Panc1 (cell line): ENCODE measurements around the gene GSC2. TPM values are rescaled to one million over a fixed set of nuclear protein-coding genes. Genes with fewer than 3 reads are reported as not detected.

Experiments used
- ATAC-seq: fragments of 200-7000 bp; cut with Tn5 transposase; 2 replicates; pipeline ENCODE4 v1.9.1; 2020; ENCODE audit warnings: mild to moderate bottlenecking, moderate library complexity
- BruUV-seq: library from RNA; stranded (reverse); fragments of 400-500 nt; replicated peaks from 2 replicates; lab custom pipeline; 2021; lab: Mats Ljungman, UMichigan
- CTCF ChIA-PET: fragments of 300-600 bp; sonication (Branson Sonifier 250); formaldehyde crosslinking; loops from one replicate; lab custom pipeline; 2022; ENCODE audit warnings: antibody characterized with exemption; lab: Charles Lee
- POLR2A ChIA-PET: fragments of 300-600 bp; sonication (Branson Sonifier 250); formaldehyde crosslinking; loops from one replicate; lab custom pipeline; 2022; ENCODE audit warnings: antibody characterized with exemption; lab: Charles Lee
- DNase-seq: peaks from one replicate; pipeline ENCODE4 v3.0.0-alpha.2; 2010; ENCODE audit warnings: low read depth, low spot score
- H3K27ac ChIP-seq: 2 replicates; pipeline ENCODE4 v1.5.1; 2011; ENCODE audit warnings: mild to moderate bottlenecking, low read length, inconsistent platforms
- H3K27me3 ChIP-seq: fragments of 200-500 bp; sonication (Bioruptor generic); 2 replicates; pipeline ENCODE4 v1.6.0; 2014; ENCODE audit warnings: low read length, inconsistent platforms; ENCODE audit not compliant: control insufficient read depth, insufficient read depth
- H3K36me3 ChIP-seq: fragments of 200-500 bp; sonication (Bioruptor generic); 2 replicates; pipeline ENCODE4 v1.5.1; 2014; ENCODE audit warnings: inconsistent platforms, mild to moderate bottlenecking, low read length, moderate library complexity; ENCODE audit not compliant: control insufficient read depth, insufficient read depth
- H3K4me1 ChIP-seq: 2 replicates; pipeline ENCODE4 v1.5.1; 2011; ENCODE audit warnings: inconsistent platforms, mild to moderate bottlenecking, low read length, moderate library complexity; ENCODE audit not compliant: control insufficient read depth, insufficient read depth
- H3K4me3 ChIP-seq, 2 experiments: 2 replicates each; pipeline ENCODE4 v1.5.1; 2011 to 2012; ENCODE audit warnings: low read depth in 2 of 2, low read length in 2 of 2, mild to moderate bottlenecking in 2 of 2, inconsistent platforms in 1 of 2, moderate library complexity in 1 of 2
- H3K9me3 ChIP-seq: fragments of 200-500 bp; sonication (Bioruptor generic); 2 replicates; pipeline ENCODE4 v1.5.1; 2014; ENCODE audit warnings: low read depth, mild to moderate bottlenecking, inconsistent platforms, low read length, moderate library complexity; ENCODE audit not compliant: control insufficient read depth, insufficient read depth
- CTCF ChIP-seq: fragments of 450-650 bp; IDR thresholded peaks from 2 replicates; pipeline ENCODE4 v1.5.1; 2017; ENCODE audit warnings: mild to moderate bottlenecking
- POLR2AphosphoS5 ChIP-seq: IDR thresholded peaks from 2 replicates; pipeline ENCODE4 v1.6.1; 2012; ENCODE audit warnings: mild to moderate bottlenecking, low read depth, low read length, moderate library complexity
- SIN3A ChIP-seq: IDR thresholded peaks from 2 replicates; pipeline ENCODE4 v1.6.1; 2012; ENCODE audit warnings: low read depth, mild to moderate bottlenecking, low read length, moderate library complexity, borderline replicate concordance; ENCODE audit not compliant: insufficient read depth
- TCF7L2 ChIP-seq: IDR thresholded peaks from 2 replicates; pipeline ENCODE4 v1.6.1; 2011; ENCODE audit warnings: mild to moderate bottlenecking, low read depth, low read length, inconsistent platforms
- in situ Hi-C: cut with HindIII; loops from 2 replicates; pipeline ENCODE4 v1.10.0; 2016; ENCODE audit warnings: low sequenced_read_pairs, low pct_unique_long_range_greater_than_20kb
- intact Hi-C: fragments of 100-400 bp; cut with micrococcal nuclease; formaldehyde crosslinking; loops from one replicate; pipeline ENCODE4 v1.10.0; 2022; ENCODE audit not compliant: unreplicated experiment
- total RNA-seq: library from RNA; stranded (reverse); gene quantifications from one replicate; pipeline ENCODE4 v1.2.1, GENCODE V29; 2021; ENCODE audit not compliant: unreplicated experiment
- TF ChIP-seq, protein P1 (sequence below), 2 experiments: IDR thresholded peaks; 2 replicates each; pipeline ENCODE4 v1.6.1; 2011 to 2012; ENCODE audit warnings: low read depth in 2 of 2, control low read depth in 1 of 2, low read length in 1 of 2, mild to moderate bottlenecking in 1 of 2, moderate library complexity in 1 of 2; ENCODE audit not compliant: insufficient read depth in 1 of 2

The GSC2 gene
- total RNA-seq, 1 experiment from 2014 or later, result 0.23 TPM

DNA sequence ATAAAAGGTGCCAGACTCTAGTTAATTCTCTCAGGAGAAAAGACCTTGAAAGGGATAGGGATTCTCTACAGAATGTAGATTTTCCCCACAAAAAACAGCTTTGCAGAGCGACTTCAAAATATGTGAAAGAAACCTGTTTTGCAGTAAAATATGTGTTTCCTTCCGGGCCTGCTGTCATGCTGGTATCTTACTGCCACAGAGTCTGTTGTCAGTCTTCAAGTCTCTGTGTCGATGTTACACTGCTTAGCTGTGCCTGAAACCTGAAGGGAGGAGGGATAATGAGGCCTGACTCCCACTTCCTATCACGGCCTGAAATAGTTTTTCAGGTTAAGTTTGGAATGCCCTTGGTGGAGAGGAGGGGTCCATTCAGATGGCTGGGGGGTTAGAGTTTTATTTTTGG lies 26.2 kb downstream of the GSC2 start:
- Histone ChIP-seq H3K27me3 (no peaks in the 10 kb centered on the region), H3K4me3 (no peak overlapping the region), H3K4me1 (peaks cover 8% of the 10 kb centered on the region), H3K9me3 (no peaks in the 10 kb centered on the region), H3K36me3 (0 out of 2 replicates have a peak, but pooled peaks cover 3% of the 10 kb centered on the region), H3K27ac (no peak overlapping the region)
- intact Hi-C loops, result no loop called here
- ChIA-PET POLR2A (no interaction called here), CTCF (no interaction called here)
- in situ Hi-C loops, result no loop called here
- BruUV-seq, result no TSS peak
- DNase-seq, result no peak
- TF ChIP-seq TCF7L2 (no peak), SIN3A (no peak), POLR2AphosphoS5 (no peak), CTCF (no peak)
- TF ChIP-seq, protein P1, sequence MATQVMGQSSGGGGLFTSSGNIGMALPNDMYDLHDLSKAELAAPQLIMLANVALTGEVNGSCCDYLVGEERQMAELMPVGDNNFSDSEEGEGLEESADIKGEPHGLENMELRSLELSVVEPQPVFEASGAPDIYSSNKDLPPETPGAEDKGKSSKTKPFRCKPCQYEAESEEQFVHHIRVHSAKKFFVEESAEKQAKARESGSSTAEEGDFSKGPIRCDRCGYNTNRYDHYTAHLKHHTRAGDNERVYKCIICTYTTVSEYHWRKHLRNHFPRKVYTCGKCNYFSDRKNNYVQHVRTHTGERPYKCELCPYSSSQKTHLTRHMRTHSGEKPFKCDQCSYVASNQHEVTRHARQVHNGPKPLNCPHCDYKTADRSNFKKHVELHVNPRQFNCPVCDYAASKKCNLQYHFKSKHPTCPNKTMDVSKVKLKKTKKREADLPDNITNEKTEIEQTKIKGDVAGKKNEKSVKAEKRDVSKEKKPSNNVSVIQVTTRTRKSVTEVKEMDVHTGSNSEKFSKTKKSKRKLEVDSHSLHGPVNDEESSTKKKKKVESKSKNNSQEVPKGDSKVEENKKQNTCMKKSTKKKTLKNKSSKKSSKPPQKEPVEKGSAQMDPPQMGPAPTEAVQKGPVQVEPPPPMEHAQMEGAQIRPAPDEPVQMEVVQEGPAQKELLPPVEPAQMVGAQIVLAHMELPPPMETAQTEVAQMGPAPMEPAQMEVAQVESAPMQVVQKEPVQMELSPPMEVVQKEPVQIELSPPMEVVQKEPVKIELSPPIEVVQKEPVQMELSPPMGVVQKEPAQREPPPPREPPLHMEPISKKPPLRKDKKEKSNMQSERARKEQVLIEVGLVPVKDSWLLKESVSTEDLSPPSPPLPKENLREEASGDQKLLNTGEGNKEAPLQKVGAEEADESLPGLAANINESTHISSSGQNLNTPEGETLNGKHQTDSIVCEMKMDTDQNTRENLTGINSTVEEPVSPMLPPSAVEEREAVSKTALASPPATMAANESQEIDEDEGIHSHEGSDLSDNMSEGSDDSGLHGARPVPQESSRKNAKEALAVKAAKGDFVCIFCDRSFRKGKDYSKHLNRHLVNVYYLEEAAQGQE (IDR thresholded peaks at IDR 0.05; ENCODE audit: insufficient read depth in 1 of 2, low read depth in 2 of 2, low read length in 1 of 2), result no peak
- ATAC-seq, result no peak

DNA sequence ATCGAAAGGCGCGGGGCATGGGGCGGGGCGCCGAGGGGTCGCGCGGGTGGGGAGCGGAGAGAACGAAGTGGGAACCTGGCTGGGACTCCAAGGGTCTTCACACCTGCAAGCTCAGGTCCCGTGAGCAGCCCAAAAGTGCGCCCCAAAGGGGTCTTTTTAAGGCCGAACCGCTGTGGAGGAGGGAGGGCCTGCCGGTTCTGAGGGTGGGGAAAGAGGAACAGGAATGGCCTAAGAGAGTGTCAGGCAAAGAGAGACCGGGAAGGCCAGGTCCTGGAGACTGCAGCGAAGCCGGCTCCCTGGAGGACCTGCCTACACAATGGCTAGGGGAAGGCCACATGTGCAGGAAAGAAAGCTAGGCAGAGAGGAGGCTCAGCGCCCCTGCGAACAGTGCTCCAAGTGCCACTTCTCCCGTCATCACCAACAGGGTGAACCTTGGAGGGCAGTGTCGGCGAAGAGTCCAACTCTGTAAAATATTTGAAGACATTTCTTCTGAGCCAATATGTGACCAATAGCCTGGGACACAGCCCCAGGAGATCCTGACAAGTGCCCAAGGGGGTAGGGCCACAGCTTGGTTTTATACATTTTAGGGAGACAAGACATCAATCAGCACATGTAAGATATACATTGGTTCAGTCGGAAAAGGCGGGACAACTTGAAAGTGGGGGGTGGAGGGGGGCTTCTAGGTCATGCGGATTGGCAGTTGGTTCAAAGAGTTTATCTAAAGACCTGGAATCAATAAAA lies 27.2 kb downstream of the GSC2 start:
- TF ChIP-seq, protein P1 (IDR thresholded peaks at IDR 0.05; ENCODE audit: insufficient read depth in 1 of 2, low read depth in 2 of 2, low read length in 1 of 2), result no peak
- no peak for TF ChIP-seq CTCF
- TF ChIP-seq POLR2AphosphoS5, result no peak
- TF ChIP-seq TCF7L2, result no peak
- no peak for TF ChIP-seq SIN3A
- H3K27ac ChIP-seq, result no peak overlapping the region
- CTCF ChIA-PET, result no interaction called here
- POLR2A ChIA-PET, result no interaction called here
- 0 out of 2 replicates have a peak, but pooled peaks cover 3% of the 10 kb centered on the region for H3K36me3 ChIP-seq
- in situ Hi-C loops, result no loop called here
- no TSS peak for BruUV-seq
- intact Hi-C loops, result no loop called here
- H3K4me1 ChIP-seq, result peaks cover 8% of the 10 kb centered on the region
- H3K27me3 ChIP-seq, result no peaks in the 10 kb centered on the region
- DNase-seq (no peak), ATAC-seq (peak; percentile 54)
- peak overlapping the region; percentile 57 to 70 for H3K4me3 ChIP-seq
- no peaks in the 10 kb centered on the region for H3K9me3 ChIP-seq
